ENCODE results near the gene GET3.
"Not testable (repeated sequence)": the region's sequence is repeated elsewhere in the genome, so short reads cannot be mapped to it uniquely, and the experiment has no call there.

The GET3 gene

GRCh38 chr19:12793290-12794195 lies 56.2 kb downstream of the GET3 start:
- peak; percentile 85 to 97 (median 91) for DNase-seq

GRCh38 chr19:12794196-12794941 lies 57.1 kb downstream of the GET3 start:
- DNase-seq = peak in 1 of 5 experiments; percentile 42

- DNase-seq = peak in 1 of 5 experiments; percentile 16
Measured at GRCh38 chr19:12794971-12795381, 57.7 kb downstream of the GET3 start.

GRCh38 chr19:12796146-12797071 lies 59.1 kb downstream of the GET3 start:
- peak in 4 of 5 experiments; percentile 52 to 80 (median 66) for DNase-seq

GRCh38 chr19:12797141-12797587 lies 59.9 kb downstream of the GET3 start:
- no peak for DNase-seq

- not testable (repeated sequence) for DNase-seq
Measured at GRCh38 chr19:12797607-12798006, 60.3 kb downstream of the GET3 start.

Data from T-helper 2 cell (primary cell).